HCEC 1CT (cell line): ENCODE results near the gene IFI35.
"Not testable (repeated sequence)": the region's sequence is repeated elsewhere in the genome, so short reads cannot be mapped to it uniquely, and the experiment has no call there.

Experiments
- DNase-seq: peaks from one replicate; pipeline ENCODE4 v3.0.0-alpha.2; 2017

IFI35 gene

DNA sequence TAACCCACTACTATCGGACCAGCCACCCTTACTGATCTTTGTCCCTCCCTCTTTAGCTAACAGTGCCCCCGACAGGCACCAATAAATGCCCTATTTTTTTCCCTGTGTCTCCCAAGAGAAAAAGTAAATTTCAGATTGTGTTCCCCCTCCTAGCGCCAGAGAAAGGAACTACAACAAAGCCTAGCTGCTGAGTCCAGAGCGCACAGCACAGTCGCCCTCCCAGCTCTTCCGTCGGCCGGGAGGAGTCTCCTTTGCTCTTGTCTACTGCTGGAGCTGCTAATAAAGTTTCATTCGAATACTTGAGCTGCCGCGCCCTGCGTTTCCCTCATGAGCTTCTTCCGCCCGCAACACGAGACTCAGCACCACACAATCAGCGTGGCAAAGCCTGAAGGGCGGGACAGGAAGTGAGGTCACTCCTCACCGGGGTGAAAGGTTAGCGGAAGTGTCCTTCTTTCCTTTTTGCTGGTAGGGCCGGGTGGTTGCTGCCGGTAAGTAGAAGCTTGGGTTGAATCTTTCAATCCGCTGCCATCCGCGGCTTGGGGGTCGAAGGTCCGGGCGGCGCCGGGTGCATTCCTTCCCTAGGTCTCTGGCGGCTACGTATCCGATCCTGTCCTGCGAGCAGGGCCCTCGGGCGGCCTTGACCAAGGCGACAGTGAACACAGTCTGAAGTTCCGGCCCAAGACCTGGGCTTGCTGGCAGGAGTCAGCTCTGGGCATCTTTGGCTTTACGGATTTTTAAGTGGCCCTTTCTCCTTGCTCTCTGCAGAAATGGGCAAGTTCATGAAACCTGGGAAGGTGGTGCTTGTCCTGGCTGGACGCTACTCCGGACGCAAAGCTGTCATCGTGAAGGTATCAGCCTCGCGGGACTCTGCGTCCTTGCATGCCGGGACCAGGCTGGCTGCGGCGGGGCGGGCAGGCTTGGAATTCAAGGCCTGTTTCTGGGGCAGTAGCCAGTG lies 8.3 kb upstream of the IFI35 start, which contains the start of gene RPL27:
Gene RPL27, plus strand, starts transcription at position 436 of the 955 bp plus-strand sequence. Its CDS starts 332 bp downstream, at position 768.
- DNase-seq = peak; percentile 100

DNA sequence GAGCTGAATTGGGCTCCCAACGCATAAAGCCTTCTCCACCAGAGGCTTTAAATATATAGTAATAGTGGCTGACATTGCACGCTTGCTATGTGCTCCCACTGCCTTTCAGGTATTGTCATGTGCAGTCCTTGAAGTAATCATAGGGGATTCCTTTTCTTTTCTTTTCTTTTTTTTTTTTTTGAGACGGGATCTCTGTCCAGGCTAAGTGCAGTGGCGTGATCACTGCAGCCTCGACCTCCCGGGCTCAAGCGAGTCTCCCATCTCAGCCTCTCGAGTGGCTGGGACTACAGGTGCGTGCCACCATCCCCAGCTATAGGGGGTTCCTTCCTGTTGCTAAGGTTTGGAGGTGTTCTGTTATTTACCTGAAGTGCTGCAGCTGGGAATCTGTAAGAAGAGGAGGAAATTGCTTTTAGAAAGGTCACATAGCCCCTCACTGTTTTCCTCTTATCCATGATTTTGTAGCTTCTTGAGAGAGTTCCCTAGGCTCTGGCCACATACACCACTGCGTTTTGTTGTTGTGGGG lies 7.5 kb upstream of the IFI35 start:
- no peak for DNase-seq

DNA sequence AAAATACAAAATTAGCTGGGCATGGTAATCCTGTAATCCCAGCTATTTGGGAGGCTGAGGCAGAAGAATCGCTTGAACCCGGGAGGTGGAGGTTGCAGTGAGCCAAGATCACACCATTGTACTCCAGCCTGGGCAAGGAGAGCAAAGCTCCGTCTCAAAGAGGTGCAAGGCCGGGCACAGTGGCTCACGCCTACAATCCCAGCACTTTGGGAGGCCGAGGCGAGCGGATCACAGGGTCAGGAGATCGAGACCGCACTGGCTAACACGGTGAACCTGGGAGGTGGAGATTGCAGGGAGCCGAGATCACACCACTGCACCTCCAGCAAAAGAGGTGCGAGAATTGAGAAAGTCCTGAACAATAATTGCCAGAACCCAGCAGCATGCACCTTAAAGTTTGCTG lies 5.7 kb upstream of the IFI35 start:
- not testable (repeated sequence) for DNase-seq

DNA sequence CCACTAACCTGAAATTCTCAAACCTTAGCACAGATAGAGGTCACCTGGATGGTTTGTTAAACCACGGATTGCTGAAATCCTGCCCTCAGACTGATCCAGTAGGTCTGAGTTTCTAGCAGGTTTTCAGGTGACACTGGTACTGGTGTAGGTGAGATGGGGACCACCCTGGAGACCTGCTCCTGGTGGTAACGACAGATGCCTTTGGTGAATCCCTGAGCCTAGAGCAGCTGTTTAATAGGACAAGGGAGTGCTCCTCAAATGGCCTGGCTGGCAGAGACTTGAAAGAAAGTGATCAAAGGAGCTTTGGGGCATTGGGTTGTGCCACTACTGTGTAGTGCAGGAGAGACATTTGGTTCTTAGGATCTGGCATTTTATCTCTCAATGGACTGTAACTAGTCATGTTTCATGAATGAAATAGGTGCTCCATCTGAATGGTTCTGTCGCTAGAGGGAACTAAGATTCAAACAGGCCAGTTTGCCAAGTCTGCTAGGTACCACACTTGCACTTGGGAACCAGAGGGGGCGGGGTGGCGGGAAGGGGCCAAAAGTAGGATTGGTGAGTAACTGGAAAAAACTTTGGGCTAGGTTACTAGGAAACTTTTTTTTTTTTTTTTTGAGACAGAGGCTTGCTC lies 2.9 kb upstream of the IFI35 start:
- peak; percentile 30 for DNase-seq

DNA sequence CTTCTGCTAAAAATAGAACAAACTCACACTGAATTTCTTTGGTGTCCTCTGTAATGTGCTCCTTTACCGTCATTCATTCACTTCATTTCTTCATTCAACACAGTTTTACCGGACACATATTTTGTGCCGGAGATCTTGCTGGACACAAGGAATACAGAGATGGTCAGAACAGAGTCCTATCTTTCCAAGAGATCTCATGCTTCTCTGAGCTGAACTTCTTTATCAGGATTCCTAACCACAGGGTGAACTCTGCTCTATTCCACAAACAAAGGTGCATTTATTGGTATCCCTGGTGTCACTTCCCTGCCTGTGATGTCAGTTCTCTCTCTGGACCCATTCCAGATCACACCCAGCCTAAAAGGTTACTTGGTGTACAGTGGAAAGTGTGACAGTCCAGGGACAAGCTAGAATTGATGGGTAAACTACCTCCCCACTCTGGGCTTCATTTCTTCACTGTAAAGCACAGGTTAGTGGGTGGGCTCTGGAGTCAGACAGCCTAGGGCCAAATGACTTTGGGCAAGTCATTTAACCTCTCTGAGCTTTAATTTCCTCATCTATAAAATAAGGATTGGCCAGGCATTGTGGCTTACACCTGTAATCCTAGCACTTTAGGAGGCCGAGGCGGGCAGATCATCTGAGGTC lies 4.2 kb downstream of the IFI35 start:
- no peak for DNase-seq

DNA sequence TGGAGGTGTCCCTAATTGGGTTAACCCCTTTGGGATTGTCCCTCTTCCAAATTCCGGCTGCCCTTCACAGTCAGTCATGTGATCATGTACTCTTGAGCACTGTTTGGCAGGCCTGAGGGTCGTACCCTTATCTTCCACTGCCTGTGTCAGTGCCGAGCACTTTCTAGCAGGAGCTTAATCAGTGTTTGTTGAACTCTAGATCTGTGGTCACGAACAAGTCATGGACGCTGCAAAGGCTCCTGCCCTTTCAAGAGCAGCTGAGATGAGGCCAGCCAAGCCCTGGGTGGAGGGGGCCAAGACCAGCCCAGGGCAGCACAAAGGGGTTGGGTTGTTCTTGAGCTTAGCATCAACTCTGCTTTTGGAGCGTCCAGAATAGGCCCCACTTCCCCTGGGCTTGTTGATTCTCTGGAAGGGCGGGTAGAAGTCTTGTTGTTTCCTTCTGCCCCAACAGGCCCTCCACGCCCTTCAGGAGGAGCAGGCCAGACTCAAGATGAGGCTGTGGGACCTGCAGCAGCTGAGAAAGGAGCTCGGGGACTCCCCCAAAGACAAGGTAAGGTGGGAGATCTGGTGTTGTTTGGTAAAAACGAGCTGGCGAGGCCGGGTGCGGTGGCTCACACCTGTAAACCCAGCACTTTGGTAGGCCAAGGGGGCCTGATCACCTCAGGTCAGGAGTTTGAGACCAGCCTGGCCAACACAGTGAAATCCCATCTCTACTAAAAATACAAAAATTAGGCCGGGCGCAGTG lies 5.3 kb downstream of the IFI35 start:
- DNase-seq = no peak

DNA sequence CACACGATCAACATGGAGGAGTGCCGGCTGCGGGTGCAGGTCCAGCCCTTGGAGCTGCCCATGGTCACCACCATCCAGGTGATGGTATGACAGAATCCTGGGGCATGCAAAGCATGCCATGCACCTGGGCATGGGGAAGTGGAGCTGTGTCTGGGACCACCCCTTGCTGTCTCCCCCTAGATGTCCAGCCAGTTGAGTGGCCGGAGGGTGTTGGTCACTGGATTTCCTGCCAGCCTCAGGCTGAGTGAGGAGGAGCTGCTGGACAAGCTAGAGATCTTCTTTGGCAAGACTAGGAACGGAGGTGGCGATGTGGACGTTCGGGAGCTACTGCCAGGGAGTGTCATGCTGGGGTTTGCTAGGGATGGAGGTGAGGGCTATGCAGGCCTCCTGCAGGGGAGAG lies 6.7 kb downstream of the IFI35 start:
- DNase-seq = no peak

DNA sequence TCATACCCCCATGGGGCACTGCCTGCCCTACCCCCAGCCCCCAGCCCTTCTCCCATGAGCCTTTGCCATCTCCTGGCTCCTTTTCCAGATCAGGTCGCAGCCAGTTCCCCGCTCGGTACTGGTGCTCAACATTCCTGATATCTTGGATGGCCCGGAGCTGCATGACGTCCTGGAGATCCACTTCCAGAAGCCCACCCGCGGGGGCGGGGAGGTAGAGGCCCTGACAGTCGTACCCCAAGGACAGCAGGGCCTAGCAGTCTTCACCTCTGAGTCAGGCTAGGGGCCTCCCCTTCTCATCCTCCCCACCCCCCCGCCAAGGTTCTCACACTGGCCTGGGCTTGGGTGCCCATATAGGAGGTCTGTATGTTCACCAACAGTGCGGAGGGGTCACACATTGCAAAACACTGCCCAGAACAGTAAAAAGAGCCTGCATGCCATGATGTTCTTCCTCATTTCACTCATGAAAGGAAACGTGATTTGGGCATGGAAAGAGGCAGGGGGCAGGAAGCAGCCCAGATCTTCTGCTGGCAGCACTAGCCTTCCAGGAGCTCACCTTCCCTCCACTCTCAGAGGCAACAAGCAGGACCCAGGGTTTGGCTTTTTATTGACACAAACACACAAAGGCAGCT lies 7.5 kb downstream of the IFI35 start:
- DNase-seq = no peak

DNA sequence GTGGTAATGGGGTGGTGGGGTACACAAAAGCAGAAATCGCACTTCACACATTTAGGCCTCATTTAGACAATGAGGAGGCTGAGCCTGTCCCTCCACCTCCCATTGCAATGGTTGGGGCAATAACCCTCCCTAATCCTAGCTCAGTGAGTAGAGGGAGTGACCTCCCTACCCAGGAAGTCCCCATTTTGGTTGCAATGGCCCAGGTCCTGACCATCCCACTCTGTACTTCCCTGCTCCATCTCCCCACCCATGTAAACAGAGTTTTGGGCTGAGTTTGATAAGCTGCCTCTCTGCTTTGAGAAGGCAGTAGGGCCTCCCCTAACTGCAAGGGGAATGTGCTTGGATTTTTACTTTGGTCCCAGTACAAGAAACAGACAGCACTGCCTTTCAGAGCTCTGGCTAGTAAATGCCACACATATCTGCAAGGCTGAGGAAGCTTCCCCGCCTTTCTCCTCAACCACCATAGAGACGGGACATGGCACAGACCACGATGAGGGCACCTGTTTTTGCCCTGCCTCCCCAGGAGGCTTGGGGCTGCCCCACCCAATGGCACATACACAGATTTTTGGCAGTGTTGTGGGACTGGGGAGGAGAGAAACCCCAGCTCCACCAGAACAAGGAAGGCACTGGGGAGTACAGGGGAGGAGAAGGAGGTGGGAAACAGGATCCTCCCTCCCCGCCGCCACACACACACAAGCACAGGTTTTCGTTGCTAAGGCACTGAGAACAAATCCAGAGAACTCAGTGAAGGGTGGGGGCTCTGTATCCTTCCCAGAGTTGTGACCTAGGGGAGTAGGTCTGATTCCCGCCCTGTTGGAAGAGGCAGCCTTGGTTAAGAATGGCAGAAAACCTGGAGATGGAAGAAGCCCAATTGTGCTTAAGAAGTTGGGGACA lies 8.3 kb downstream of the IFI35 start:
- DNase-seq = no peak

DNA sequence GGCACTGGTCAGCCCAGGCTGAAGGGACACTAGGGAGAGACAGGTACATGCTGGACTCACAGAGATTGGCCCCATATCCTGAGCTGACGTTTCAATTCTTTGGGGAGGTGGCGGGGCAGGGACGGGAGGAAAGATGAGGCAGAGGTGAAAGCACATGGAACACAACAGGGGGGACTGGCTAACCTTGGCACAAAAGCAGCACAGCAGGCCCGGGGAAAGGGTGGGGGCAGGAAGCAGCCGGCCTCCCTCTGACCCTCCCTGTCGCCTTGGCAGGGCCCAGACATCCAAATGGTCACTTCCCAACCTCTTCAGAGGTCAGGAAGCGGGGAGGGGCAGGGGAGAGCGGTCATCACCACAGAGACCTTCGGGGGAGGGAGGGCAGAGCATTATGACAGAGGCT lies 9.0 kb downstream of the IFI35 start:
- DNase-seq = no peak

DNA sequence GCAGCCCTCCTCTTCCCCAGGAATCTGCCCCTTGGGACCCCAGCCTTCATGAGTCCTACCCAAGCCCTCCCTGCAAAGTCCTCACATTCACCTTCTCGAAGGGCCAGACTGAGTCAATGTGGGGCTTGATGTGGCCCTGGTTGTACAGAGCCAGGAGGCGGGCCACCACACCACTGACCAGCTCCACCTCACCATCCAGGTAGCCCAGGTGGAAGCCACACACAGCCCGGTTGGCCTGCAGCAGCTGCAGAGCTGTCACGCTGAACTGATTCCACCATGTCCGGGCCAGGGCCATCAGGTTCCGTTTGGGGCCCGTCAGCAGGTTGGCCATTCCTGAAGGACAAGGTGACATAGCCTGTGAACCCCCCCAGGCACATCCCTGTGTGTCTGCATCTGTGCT lies 9.6 kb downstream of the IFI35 start:
- no peak for DNase-seq

DNA sequence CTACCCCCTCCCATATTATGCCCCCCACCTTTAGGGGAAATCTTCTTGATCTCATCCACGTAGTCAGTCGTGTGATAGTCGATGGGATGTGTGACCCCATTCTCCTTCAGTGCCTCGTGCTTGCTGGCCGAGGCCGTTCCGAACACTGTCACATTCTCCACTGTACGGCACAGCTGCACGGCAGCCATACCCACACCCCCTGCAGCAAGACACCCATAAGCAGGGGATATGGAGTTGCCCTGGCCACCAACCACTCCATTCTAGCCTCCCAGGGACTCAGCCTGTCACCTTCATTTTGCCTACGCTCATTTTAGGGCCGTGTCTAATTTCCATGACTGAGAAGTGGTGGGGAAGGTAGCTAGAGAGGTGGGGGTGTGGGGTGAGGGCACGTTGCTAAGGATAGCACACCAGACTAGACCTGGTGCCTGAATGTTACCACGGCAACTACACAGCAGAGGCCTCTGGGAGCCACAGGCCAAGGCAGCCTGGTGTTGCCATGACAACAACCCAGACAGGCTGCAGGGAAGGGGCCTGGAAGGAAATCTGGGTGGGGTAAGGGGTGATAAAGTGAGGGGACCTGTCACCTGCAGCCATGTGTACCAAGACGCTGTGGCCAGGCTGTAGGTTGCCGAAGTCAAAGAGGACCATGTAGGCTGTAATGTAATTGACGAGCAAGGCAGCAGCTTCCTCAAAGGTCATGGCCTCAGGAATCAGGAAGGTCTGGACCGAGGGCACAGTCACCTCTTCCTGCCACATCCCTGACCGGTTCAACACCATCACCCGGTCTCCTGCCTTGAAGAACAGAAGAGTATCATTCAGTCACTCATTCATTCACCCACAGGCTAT lies 11.6 kb downstream of the IFI35 start:
- DNase-seq = no peak

DNA sequence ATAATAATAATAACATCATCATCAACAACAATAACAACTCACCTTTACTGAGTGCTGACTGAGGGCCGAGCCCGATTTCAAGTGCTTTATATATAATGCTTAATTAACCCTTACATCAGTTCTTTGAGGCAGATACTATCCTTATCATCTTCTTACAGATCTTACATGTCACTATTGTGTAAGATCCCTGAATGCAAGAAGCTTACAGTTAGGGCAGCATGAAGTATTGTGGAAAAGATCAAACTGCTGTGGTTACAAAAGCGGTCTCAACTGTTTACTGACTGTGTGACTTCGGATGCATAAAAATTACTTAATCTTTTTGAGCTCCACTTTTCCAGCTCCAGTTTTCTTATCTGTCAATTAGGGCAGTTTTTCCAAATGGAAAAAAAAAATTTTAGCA lies 12.3 kb downstream of the IFI35 start:
- no peak for DNase-seq

DNA sequence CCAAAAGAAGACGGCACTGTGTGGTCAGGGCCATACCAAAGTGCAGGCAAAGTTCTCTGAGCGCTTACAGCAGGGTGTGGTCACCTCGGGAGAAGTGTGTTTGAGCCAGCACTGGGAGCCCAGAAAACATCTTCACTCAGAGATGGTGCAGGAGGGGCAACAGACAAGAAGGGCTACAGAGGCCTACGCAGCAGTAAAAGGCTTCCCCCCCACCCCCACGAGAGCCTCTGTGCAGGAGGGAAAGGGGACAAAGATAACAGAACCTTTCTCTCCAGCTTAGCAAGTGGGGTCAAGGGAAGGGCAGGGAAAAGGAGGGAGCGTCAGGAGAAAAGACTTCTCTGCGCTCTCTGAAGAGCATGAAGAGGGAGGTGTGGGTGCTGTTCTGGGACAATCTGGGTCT lies 12.8 kb downstream of the IFI35 start:
- DNase-seq = no peak

DNA sequence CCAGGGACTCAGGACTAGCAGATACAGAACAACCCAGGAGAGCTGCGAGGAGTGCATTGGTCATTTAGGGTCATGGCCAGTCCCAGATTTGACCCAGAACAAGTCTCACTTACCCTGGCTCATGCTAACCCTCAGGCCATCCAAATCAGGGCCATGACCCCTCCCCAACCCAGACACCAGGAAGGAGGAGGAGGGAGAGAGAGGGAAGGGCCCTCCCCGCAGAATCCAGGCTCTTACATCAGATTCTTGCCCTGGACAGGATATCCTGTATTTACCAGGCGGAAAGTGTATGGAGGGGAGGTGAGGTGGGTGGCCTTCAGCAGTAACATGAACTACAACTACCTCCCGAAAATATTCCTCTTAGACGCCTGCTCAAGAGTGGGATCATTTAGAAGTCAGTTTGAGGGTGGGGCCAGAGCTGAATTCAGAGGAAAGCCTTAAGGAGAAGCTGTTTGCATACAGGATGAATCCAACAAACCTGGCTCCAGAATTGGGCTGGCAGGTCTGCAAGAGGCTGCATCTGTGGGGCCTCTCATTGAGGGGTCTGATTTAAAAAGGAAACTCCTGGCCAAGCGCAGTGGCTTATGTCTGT lies 13.5 kb downstream of the IFI35 start:
- no peak for DNase-seq

DNA sequence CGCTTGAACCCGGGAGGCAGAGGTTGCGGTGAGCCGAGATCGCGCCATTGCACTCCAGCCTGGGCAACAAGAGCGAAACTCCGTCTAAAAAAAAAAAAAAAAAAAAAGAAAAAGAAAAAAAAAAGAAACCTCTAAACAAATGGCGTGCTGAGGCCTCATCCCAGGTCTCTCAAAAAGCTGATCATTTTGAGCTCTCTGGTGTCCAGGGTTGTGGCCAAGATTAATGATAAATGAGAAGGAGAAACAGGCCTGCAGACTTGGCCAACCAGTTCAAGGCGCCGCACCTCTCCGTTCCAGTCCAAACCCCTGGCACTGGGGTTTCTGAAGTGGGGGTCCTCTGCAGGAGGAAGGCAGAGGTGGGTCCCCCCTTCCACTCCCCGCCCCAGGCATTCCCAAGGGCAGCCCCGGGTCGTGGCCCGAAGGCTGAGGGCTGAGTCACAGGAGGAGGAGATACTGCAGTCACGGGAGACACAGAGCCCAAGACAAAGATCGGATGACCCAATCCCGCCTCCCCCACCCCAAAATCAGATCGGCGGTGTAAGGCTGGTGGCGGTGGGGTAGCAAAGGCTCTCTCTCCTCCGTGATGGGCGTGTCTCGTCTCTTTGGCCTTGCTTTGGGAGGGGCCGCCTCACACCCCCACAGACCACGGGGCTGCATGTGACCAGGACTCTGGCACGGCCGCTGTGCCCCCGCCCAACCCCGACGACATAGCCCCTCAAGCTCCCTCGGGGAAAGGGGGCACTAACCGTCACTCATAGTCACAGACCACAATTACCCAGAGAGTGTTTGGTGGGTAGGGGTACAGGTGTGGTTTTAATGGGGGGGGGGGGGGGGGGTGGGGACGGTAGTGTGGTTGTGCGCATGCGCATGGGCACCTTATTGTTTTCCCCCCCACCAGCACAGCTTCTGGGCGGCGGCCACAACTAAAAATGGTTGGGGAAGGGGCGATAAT lies 14.5 kb downstream of the IFI35 start:
- DNase-seq = peak; percentile 67

DNA sequence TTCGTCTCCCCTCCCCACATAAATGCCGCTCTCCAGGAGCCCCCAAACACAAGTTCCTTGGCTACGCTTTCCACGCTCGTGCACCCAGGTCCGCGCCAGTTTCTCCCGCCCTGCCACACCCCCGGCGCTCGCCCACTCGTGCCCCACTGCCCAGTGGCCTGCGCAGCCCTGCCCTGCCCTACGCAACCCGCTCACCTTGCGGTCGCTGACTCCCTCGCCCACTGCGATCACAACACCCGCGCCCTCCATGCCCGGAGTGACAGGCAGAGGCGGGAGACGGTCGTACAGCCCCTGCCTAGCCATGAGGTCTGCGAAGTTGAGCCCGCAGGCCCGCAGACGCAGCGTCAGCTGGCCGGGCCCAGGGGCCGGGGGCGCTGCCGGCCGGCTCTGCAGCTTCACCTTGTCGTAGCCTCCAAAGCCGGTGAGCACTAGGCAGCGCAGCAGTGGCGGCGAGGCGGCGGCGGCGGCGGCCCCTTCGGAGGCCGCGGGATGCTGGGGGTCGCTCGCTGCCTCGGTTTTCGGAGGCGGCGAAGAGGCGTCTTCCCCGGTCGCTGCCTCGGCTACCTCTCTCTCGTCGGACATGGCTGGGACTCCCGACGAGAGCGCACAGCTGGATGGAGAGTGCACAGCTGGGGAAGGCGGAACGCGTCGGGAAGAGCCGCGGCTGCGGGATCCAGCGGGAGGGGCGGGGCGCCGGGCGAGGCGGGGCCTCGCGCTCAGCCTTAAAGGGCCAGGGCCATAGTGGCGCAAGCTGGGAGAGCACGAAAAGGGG lies 15.3 kb downstream of the IFI35 start, which contains the start of gene VAT1:
Gene VAT1, minus strand, starts transcription at position 645 of the 772 bp plus-strand sequence. Its CDS starts 63 bp downstream, at position 582.
- peak; percentile 81 for DNase-seq
